Spleen (tissue), 7 donors: ENCODE measurements around the gene KLHDC10.

Experiments used
- CTCF ChIP-seq, 11 experiments: fragments of 200-600 bp in 7 of 11; fragments of 450-650 bp in 4 of 11; sonication (generic) in 4 of 11; IDR thresholded peaks in 8 of 11; conservative IDR thresholded peaks in 3 of 11; 1 replicate in 7 of 11; 2 replicates in 4 of 11; pipeline versions ENCODE4 v1.4.0 to v1.8.0; 2016 to 2021; ENCODE audit warnings: antibody characterized with exemption in 11 of 11, inconsistent platforms in 4 of 11, mild to moderate bottlenecking in 1 of 11
- POLR2A ChIP-seq, 3 donors: fragments of 450-650 bp; IDR thresholded peaks; one replicate each; pipeline ENCODE4 v1.5.1; 2017; ENCODE audit warnings: antibody characterized with exemption in 3 of 3, mild to moderate bottlenecking in 1 of 3
- donor health status: DM: no; HTN: no; CAD: no; lungs with moderate emphysema.
- donor health status: DM: no; HTN: no; CAD: no.
- donor health status: DM: no; HTN: no; CAD: no.

DNA sequence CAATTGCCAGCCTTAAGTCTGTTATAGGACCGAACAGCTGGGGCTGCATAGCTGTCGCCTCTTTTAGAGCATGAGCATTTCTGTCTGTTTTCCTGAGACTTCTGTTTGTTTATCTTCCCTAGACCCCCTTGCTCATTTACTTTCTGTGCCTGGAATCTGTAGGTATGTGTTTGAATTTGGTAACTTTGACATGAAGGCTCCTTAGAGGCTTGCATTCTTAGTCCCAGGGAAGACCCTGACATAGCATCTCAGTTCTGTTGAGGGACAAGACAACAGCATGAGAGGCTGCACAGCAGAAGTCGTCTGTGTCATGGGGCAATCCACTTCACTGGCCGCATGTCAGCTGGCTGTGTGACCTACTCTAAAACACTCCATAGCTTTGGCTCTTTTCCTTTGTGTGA is 58.7 kb downstream of the KLHDC10 start:
- TF ChIP-seq POLR2A (IDR thresholded peaks at IDR 0.05), result no peak
- TF ChIP-seq CTCF (IDR thresholded peaks at IDR 0.05 in 8 of 11, conservative IDR thresholded peaks at IDR 0.05 in 3 of 11), result no peak
